Glomerular endothelial cell (primary cell): ENCODE measurements around the gene SPTY2D1. TPM values are rescaled to one million over a fixed set of nuclear protein-coding genes. Genes with fewer than 3 reads are reported as not detected.
"Not testable (repeated sequence)": the region's sequence is repeated elsewhere in the genome, so short reads cannot be mapped to it uniquely, and the experiment has no call there.

Source experiments
- DNase-seq: peaks from one replicate; pipeline ENCODE4 v3.0.0-alpha.2; 2011; ENCODE audit warnings: low read depth, low spot score; ENCODE audit errors: extremely low read depth
- total RNA-seq: library from RNA; depleted of rRNA; stranded (reverse); fragments of >200 nt; gene quantifications from 2 replicates; pipeline ENCODE4 v1.2.3, GENCODE V29; 2015

SPTY2D1 gene, protein sequence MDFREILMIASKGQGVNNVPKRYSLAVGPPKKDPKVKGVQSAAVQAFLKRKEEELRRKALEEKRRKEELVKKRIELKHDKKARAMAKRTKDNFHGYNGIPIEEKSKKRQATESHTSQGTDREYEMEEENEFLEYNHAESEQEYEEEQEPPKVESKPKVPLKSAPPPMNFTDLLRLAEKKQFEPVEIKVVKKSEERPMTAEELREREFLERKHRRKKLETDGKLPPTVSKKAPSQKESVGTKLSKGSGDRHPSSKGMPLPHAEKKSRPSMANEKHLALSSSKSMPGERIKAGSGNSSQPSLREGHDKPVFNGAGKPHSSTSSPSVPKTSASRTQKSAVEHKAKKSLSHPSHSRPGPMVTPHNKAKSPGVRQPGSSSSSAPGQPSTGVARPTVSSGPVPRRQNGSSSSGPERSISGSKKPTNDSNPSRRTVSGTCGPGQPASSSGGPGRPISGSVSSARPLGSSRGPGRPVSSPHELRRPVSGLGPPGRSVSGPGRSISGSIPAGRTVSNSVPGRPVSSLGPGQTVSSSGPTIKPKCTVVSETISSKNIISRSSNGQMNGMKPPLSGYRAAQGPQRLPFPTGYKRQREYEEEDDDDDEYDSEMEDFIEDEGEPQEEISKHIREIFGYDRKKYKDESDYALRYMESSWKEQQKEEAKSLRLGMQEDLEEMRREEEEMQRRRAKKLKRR
- total RNA-seq, result 17.3 and 21.1 TPM in 2 replicates

DNA sequence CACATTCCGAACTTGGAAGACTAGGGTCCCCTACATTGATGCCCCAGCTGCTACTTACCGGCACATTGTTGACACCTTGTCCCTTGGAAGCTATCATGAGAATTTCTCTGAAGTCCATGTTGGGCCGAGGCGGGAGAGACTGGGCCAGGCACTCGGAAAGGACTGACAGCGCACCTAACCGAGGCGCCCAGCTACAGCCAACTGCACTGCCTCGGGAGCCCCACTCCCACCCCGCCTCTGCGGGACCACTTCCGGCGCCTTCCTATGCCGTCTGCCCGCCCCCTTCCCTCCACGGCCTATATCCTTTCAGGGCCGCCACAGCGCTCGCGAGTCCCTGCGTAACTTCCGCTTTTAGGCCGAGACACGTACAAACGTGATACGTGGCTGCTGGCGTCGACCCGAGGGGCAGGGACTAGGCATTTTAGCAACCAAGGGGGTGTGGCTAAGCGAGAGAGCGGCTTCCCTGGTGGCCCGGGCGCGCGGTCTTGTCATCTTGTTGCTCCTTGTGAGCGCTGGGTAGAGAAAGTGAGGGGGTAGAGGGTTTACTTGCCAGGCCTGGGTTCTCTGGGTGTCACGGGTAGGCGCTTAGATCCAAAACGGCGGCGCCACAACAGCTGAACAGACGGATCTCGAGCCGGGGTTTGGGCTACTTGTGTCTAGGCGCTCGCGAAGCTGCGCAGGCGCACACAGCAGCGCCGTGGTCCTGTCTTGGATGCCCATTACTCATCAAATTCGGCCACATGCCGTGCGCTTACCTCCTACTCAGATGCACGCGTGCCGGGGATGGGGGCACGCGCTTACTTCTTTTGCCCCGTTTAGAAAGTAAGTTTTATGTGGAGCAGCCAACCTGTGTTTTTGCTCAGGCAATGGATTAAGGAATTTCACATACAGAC is at the start of gene SPTY2D1:
SPTY2D1 (minus strand) TSS at position 203 of the 893 bp plus-strand sequence; CDS start at position 118, 85 bp downstream.
- peak; percentile 94 for DNase-seq

DNA sequence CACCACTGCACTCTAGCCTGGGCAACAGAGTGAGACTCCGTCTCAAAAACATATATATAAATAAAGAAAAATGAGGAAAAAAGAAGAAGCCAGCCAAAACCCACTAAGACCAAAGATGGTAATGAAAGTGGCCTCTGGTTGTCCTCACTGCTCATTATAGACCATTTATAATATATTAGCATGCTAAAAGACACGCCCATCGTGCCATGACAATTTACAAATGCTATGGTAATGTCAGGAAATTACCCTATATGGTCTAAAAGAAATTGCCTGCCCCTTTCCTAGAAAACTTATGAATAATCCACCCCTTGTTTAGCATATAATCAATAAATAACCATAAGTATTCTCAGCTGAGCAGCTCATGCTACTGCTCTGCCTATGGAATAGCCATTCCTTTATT is 48.3 kb upstream of the SPTY2D1 start:
- no peak for DNase-seq

DNA sequence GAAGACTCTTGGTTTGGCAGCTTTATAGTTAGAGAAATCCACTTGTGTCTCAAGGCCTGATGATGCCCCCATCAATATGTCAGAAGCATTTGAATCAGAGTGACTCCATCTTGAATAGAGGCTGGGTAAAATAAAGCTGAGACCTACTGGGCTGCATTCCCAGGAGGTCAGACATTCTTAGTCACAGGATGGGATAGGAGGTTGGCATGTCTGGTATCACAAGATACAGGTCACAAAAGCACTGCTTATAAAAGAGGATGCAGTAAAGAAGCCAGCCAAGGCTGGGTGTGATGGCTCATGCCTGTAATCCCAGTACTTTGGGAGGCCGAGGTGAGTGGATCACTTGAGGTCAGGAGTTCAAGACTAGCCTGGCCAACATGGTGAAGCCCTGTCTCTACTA is 47.8 kb upstream of the SPTY2D1 start:
- DNase-seq, result not testable (repeated sequence)

DNA sequence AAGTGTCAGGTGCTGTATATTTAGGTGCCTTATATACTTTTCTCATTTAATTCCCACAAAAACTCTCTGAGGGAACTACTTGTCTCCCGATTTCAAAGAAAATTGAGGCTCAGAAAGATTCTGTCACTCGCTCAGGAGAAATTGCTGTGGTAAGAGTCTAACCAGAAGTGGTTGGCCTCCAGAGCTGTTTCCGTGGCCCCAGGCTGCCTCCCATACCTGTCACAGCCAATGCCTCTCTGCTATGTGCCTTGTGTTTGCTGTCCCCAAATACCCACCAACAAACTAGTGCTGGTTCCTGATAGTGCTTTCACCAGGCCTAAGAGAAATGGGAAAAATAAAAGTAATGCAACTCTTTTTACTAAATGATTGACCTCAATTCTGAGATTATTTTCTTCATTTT is 43.4 kb upstream of the SPTY2D1 start:
- DNase-seq, result no peak

DNA sequence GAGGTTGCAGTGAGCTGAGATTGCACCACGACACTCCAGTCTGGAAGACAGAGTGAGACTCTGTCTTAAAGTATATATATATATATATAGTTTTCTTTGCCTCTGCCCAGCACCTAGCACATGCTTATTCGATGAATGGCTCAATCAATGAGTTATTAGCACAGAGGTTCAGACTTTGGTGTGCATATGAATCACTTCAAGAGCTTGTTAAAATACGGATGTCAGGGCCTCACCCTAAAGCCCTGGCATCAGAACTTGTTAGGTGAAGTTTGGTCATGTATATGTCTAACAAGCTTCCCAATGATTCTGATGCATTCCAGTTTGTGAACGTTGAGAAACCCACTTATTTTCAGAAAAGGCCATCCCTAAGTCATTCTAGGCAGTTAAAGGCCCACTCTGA is 42.7 kb upstream of the SPTY2D1 start:
- DNase-seq, result no peak

DNA sequence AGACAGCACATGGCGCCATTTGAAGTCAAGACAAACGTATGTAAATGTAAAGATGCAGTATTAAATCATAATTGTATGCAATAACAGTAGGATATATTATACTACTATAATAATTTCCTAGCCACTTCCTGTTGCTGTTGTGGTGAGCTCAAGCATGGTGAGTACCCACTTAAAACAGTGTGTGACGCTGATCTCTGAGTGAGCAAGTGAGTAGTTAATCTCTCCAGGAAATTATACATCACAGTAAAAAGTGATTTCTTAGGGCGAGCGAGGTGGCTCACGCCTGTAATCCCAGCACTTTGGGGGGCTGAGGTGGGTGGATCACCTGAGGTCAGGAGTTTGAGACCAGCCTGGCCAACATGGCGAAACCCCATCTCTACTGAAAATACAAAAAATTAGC is 38.1 kb upstream of the SPTY2D1 start:
- DNase-seq, result not testable (repeated sequence)

DNA sequence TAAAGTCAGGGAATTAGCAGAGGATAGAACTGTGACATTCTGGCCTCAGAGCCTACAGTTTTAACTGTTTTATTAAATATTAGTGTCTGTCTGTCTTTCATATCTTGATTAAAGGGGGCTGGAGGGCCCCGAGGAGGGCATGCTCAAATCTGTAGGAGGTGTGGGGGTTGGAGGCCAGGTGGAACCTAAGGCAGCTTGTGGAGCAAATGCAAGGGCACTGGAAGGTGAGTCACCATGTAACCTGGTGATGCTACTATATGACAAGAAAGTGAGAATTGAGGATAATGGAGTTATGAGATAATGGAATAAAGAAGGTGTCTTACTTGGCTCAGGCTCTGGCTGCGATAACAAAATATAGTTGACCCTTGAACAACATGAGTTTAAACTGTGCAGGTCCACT is 37.1 kb upstream of the SPTY2D1 start:
- no peak for DNase-seq

DNA sequence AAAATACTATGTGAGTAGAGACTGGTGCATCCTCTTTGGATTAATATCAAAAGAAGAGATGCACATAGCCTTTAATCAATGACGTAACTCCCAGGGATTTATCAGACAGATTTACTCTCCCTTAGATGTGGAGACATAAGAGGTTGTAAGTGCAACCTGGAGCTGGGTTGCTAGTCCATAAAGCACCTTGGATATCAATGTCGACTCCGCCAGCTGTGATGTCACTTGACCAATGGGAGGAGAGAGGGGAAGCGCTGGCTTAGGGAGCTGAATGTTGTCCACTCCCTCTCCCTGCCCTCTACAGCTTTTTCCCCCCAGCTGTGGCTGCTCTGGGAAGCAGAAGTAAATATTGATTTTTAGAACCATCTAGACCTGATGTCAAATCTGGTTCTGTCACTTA is 35.6 kb upstream of the SPTY2D1 start:
- no peak for DNase-seq

DNA sequence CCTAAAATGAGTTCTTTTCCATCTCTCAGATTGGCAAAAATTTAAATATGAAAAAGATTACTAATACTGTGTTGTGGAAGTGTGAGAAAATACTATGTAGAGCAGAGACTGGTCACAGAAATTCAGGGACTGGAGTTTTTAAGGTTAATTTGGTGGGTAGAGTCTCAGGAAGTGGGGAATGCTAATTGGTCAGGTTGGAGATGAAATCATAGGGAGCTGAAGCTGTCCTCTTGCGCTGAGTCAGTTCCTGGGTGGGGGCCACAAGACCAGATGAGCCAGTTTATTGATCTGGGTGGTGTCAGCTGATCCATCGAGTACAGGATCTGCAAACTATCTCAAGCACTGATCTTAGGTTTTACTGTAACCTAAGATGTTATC is 35.1 kb upstream of the SPTY2D1 start:
- no peak for DNase-seq

DNA sequence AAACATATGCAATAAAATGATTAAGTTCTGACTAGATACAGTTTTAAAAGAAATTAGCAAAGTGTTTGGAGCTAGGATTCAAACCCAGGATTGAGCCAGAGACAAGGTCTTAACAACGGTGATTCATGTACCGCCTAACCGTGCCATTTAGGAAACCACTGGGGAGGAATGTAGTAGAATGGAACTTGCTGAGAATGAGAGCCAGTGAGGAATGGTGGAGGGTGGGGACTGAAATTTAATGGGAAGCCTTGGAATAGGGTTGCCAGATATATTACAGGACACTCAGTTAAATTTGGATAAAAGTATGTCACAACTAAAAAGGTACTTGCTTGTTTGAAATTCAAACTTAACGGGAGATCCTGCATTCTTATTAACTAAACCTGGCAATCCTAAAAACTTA is 34.0 kb upstream of the SPTY2D1 start:
- DNase-seq, result no peak

DNA sequence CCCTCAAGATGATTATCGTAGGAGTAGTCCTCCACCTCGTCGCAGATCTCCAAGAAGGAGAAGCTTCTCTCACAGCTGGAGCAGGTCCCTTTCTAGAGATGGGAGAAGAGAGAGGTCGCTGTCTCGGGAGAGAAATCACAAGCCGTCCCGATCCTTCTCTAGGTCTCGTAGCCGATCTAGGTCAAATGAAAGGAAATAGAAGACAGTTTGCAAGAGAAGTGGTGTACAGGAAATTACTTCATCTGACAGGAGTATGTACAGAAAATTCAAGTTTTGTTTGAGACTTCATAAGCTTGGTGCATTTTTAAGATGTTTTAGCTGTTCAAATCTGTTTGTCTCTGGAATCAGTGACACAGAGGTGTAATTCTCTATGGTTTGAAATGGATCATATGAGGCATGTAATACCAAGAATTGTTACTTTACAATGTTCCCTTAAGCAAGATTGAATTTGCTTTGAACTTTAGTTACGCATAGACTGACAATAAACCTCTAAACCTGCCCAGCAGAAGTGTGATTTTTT is 31.3 kb upstream of the SPTY2D1 start:
- DNase-seq, result not testable (repeated sequence)

DNA sequence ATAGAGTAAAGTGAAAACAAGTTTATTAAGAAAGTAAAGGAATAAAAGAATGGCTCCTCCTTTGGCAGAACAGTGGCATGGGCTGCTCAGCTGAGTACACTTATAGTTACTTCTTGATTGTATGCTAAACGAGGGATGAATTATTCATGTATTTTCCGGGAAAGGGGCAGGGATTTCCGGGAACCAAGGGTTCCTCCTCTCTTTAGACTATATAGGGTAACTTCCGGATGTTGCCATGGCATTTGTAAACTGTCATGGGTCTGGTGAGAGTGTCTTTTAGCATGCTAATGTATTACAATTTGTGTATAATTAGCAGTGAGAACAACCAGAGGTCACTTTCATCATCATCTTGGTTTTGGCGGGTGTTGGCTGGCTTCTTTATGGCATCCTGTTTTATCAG is 23.5 kb upstream of the SPTY2D1 start:
- DNase-seq, result no peak

DNA sequence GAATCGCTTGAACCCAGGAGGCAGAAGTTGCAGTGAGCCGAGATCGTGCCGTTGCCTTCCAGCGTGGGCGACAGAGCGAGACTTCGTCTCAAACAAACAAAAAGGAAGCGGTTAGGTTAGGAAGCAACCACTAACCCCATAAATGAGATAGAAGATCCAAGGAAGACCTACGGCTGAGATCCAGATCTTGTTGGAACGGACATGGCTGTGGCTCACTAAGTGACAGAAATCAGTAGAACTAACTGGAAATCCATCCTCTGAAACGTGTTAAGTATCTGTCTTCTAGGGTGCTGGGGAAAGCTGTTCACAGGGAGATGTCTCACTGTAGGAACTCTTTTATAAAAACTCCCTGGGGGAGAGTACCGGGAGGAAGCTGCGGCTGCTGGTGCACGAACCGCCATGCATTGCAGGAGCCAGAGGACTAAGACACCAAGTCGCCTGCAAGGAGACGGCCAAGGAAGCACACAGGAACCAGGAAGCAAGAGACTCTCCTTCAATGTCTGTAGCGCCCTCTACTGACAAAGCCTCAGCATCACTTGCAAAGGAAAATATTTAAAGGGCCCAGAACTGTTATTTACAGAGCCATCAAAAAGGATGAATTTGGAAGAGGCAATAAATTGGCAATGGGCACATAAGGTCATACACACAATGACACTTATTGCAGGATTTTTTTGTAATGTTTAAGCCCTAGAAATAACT is 16.9 kb upstream of the SPTY2D1 start:
- peak; percentile 60 for DNase-seq

DNA sequence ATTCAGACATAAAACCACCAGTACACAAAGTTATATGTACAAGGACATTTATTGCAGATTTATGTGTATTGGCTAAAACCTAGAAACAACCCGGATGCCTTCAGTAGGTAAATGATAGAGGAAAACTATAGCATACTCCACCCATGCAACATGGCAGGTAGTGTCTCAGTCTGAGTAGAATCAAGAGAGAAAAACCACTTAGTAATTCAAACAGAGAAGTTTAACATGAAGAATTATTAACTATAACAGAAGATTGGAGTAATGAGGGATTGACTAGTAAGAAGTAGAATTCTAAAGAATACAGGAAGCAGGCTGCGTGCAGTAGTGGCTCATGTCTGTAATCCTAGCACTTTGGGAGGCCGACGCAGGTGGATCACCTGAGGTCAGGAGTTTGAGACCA is 16.2 kb upstream of the SPTY2D1 start:
- DNase-seq, result no peak

DNA sequence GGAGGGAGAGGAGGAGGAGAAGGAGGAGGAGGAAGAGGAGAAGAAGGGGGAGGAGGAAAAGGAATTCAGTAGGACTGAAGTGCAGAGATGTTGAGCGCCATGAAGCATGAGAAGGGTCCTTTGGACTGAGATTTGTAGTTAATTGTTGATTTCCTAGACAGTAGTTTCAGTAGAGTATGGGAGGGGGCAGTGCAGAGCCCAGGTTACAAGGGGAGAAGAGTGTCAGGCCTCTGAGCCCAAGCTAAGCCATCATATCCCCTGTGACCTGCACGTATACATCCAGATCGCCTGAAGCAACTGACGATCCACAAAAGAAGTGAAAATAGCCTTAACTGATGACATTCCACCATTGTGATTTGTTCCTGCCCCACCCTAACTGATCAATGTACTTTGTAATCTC is 8.9 kb upstream of the SPTY2D1 start:
- DNase-seq, result not testable (repeated sequence)

DNA sequence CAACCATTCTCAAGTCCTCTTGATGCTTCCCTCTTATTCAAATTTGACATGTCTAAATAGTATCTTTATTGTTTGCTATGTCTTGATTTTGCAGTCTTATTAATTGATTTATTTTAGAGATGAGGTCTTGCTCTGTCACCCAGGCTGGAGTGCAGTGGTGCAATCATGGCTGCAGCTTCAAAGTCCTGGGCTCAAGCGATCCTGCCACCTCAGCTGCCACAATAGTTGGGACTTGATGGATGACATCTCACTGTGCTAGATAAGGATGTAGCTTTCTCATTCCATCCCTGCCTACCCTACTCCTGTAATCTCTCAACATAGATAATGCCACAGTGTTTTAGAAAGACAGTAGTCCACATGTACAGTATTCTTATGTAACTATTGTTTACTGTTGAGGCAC is 7.5 kb upstream of the SPTY2D1 start:
- DNase-seq, result no peak

DNA sequence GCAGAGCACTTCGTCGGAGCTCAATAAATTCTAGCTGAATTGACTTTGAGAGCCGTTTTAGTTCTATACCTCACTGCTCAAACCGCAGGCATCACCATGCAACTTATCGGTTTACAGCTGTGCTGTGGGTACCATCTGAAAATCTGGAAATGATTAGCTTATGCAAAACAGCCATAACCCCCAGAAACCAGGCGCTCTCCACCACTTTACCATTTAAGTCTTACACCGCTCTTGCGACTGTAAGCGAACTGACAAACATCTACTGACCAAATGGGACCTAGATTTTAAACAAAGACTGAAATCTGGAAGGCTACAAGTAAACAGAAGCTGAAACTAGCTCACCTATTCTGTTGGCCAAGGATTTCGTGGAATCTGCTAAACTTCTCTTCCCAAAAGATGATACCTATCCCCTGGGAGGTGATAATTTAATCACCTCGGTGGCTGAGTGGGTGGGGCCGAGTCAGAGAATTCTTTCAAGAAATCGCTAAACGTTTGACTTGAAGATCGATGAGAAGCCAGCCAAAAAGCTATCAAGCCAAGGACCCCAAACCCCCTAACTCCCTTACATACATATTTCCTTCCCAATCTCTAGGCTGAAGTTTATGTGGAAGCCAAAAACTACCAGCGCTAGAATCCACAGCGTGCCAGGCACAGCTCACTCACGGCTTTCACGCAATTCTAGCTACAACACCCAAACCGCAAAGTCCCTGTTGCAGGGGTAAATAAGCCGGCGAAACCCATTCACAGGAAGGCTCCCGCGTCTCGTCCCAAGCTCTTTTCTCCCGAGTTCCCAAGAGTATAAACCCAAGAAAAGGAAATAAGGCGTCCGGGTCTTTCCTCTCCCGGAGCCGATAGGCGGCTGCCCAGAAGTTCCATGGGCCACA is 644 bp downstream of the SPTY2D1 start:
- DNase-seq, result no peak

DNA sequence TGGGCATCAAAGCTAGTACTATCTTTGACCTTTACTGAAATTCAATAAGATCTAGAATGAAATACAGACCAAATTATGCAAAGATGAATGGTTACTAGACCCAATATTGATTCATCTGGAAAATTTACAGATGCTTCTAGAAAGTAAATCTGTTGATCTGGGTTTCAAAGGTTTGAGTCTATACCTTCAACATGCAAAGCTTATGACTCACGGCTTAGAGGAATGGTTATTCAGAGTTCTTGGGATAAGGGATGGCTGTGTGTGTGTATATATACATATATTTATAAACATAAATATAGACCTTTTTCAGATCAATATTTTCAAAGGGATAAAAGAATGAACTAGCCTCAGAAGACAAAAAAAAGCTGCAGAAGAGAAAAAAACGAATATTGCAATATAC is 1.3 kb downstream of the SPTY2D1 start:
- DNase-seq, result no peak

DNA sequence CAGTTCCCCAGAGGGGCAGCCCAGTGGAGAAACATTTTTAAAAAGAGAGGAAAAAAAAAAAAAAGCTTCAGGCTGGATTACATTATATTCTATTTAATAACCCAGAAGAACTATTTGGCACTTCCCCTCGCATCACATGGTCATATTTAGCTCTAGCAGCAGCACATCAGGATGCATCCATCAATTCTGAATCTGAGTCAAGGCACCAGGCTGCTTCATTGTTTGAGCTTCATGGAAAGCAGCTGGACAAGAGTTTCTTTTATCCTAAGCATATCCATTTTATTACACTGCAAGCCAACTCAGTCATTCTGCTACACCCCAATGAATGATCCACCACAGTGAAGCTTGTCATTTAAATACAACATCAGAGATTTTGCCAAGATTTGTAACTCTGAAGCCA is 10.0 kb downstream of the SPTY2D1 start:
- no peak for DNase-seq
